ENCODE data around the gene STAG3.

GRCh38 chr7:100209493-100209892 lies 31.8 kb downstream of the STAG3 start:
- TF ChIP-seq, protein P1, sequence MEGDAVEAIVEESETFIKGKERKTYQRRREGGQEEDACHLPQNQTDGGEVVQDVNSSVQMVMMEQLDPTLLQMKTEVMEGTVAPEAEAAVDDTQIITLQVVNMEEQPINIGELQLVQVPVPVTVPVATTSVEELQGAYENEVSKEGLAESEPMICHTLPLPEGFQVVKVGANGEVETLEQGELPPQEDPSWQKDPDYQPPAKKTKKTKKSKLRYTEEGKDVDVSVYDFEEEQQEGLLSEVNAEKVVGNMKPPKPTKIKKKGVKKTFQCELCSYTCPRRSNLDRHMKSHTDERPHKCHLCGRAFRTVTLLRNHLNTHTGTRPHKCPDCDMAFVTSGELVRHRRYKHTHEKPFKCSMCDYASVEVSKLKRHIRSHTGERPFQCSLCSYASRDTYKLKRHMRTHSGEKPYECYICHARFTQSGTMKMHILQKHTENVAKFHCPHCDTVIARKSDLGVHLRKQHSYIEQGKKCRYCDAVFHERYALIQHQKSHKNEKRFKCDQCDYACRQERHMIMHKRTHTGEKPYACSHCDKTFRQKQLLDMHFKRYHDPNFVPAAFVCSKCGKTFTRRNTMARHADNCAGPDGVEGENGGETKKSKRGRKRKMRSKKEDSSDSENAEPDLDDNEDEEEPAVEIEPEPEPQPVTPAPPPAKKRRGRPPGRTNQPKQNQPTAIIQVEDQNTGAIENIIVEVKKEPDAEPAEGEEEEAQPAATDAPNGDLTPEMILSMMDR (IDR thresholded peaks at IDR 0.05) = no peak
- no peak for TF ChIP-seq POLR2A (IDR thresholded peaks at IDR 0.05)
